HepG2 (cell line): ENCODE measurements around the gene NEAT1. TPM values are rescaled to one million over a fixed set of nuclear protein-coding genes. Genes with fewer than 3 reads are reported as not detected.

Experiments used
- BCLAF1 ChIP-seq: fragments of 450-650 bp; IDR thresholded peaks from 2 replicates; pipeline ENCODE4 v1.6.1; 2017; ENCODE audit warnings: mild to moderate bottlenecking
- BRD4 ChIP-seq: sonication (generic); formaldehyde crosslinking; IDR thresholded peaks from 2 replicates; pipeline ENCODE4 v1.4.0; 2020; ENCODE audit warnings: missing genetic modification reagents
- GFI1 ChIP-seq: sonication (generic); formaldehyde crosslinking; IDR thresholded peaks from 2 replicates; pipeline ENCODE4 v1.5.0; 2020; ENCODE audit warnings: missing genetic modification reagents, mild to moderate bottlenecking, borderline replicate concordance
- JUNB ChIP-seq: sonication (generic); formaldehyde crosslinking; IDR thresholded peaks from 2 replicates; pipeline ENCODE4 v1.8.0; 2022; ENCODE audit warnings: missing genetic modification reagents, mild to moderate bottlenecking, borderline replicate concordance
- KLF6 ChIP-seq: IDR thresholded peaks from 2 replicates; pipeline ENCODE4 v1.8.0; 2016; ENCODE audit warnings: missing biosample characterization, missing genetic modification reagents
- LRRFIP1 ChIP-seq: sonication (generic); formaldehyde crosslinking; conservative IDR thresholded peaks from 2 replicates; pipeline ENCODE4 v1.4.0; 2020; ENCODE audit warnings: missing genetic modification reagents
- NFIC ChIP-seq: IDR thresholded peaks from 2 replicates; pipeline ENCODE4 v1.6.1; 2012; ENCODE audit warnings: mild to moderate bottlenecking, low read length, inconsistent platforms
- PAWR ChIP-seq: sonication (generic); formaldehyde crosslinking; IDR thresholded peaks from 2 replicates; pipeline ENCODE4 v1.4.0; 2020; ENCODE audit warnings: missing genetic modification reagents, mild to moderate bottlenecking, borderline replicate concordance
- PLRG1 ChIP-seq: fragments of 450-650 bp; conservative IDR thresholded peaks from 2 replicates; pipeline ENCODE4 v1.6.1; 2016
- RARA ChIP-seq: IDR thresholded peaks from 2 replicates; pipeline ENCODE4 v1.6.1; 2016; ENCODE audit warnings: missing genetic modification reagents, missing compliant biosample characterization
- RERE ChIP-seq: IDR thresholded peaks from 2 replicates; pipeline ENCODE4 v1.6.1; 2016; ENCODE audit warnings: low read depth, missing genetic modification reagents, missing compliant biosample characterization
- RFXANK ChIP-seq: IDR thresholded peaks from 2 replicates; pipeline ENCODE4 v1.6.1; 2016
- TARDBP ChIP-seq: sonication (generic); formaldehyde crosslinking; IDR thresholded peaks from 2 replicates; pipeline ENCODE4 v1.8.0; 2022; ENCODE audit warnings: mild to moderate bottlenecking, missing genetic modification reagents
- THYN1 ChIP-seq: sonication (generic); formaldehyde crosslinking; IDR thresholded peaks from 2 replicates; pipeline ENCODE4 v1.8.1; 2023; ENCODE audit warnings: low read depth, mild to moderate bottlenecking, moderate library complexity, missing genetic modification reagents, borderline replicate concordance
- ZNF580 ChIP-seq: IDR thresholded peaks from 2 replicates; pipeline ENCODE4 v1.6.1; 2016; ENCODE audit warnings: low read depth, borderline replicate concordance
- ZNF670 ChIP-seq: sonication (generic); formaldehyde crosslinking; IDR thresholded peaks from 2 replicates; pipeline ENCODE4 v1.8.0; 2022; ENCODE audit warnings: mild to moderate bottlenecking, missing genetic modification reagents, borderline replicate concordance
- polyA plus RNA-seq, 8 experiments: library from polyadenylated mRNA; depleted of rRNA in 3 of 8; stranded (reverse) in 7 of 8; unstranded in 1 of 8; fragments of >200 nt; fragmentation: Illumina TruSeq in 4 of 8; extraction: Trizol in 4 of 8; gene quantifications; 2 replicates each; pipeline versions ENCODE4 v1.2.1 to v1.2.3, GENCODE V29; 2011 to 2016; ENCODE audit warnings: low read depth in 4 of 8, missing spikeins in 1 of 8, mixed read lengths in 1 of 8; ENCODE audit not compliant: insufficient read depth in 1 of 8
- total RNA-seq, 5 experiments: library from RNA; depleted of rRNA; stranded (reverse); fragments of >200 nt; fragmentation: Illumina TruSeq; extraction: Trizol; gene quantifications; 2 replicates each; pipeline ENCODE4 v1.2.3, GENCODE V29; 2016; ENCODE audit warnings: low read depth in 1 of 5
- TF ChIP-seq, protein P1 (sequence below): sonication (generic); formaldehyde crosslinking; IDR thresholded peaks from 2 replicates; pipeline ENCODE4 v1.5.0; 2020; ENCODE audit warnings: missing genetic modification reagents, mild to moderate bottlenecking, borderline replicate concordance

The NEAT1 gene
- total and polyA plus RNA-seq, 2 of the 13 experiments (the other 11 are each of a cell fraction or from before 2014, with no cell fraction given) = 20.5 to 41.2 TPM

DNA sequence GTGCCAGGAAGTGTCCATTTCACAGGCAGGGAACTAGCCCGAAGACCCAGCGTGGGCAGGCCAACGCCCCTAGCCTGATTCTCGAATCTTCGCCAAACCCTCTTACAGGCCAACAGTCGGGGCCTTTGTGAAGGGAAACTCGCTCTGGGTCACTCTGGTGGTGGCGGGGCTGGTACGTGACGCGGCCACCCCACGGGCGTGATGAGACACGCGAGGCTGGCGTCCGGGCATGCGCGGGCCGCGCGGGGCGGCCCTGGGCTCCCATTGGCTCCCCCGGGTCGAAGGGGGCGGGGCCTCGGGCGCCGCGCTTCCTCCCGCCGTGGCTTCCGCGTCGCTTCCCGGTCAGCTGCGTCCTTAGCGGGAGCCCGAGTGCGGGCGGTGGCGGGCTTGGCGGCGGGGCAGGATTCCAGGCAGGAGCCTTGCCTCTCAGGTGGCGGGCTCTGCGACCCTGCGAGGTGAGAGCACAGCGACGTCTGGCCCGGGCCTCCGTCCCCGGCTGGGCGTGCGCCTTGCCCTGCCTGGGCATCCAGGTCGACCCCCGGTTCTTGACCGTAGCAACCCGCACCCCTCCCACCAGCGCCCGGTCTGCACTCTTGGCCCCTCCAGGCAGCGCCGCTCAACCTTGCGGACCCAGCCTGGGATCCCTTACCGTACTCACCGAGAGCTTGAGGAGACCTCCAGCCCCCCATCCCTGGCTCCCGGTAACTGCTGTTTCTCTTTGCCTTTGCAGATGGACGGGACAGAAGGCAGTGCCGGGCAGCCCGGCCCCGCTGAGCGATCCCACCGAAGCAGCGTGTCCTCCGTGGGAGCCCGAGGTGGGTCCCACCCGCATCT, 36.1 kb upstream of the NEAT1 start, which contains the start of gene FRMD8 (continued):
- TF ChIP-seq BCLAF1 (no peak), GFI1 (CRISPR knock-in tag) (no peak), NFIC (no peak), RFXANK (CRISPR knock-in tag) (no peak), ZNF670 (CRISPR knock-in tag) (no peak), LRRFIP1 (no peak), THYN1 (CRISPR knock-in tag) (no peak), ZNF580 (CRISPR knock-in tag) (no peak), RERE (CRISPR knock-in tag) (no peak), PLRG1 (no peak), PAWR (CRISPR knock-in tag) (0 out of 2 replicates have a peak, but pooled peaks have one; percentile 67), TARDBP (CRISPR knock-in tag) (0 out of 2 replicates have a peak, but pooled peaks have one; percentile 43), RARA (CRISPR knock-in tag) (no peak), JUNB (CRISPR knock-in tag) (no peak), BRD4 (0 out of 2 replicates have a peak, but pooled peaks have one; percentile 4), KLF6 (no peak)
- TF ChIP-seq, protein P1, sequence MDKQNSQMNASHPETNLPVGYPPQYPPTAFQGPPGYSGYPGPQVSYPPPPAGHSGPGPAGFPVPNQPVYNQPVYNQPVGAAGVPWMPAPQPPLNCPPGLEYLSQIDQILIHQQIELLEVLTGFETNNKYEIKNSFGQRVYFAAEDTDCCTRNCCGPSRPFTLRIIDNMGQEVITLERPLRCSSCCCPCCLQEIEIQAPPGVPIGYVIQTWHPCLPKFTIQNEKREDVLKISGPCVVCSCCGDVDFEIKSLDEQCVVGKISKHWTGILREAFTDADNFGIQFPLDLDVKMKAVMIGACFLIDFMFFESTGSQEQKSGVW (CRISPR knock-in tag) = no peak
